ENCODE data around the gene GPANK1.

The GPANK1 gene

DNA sequence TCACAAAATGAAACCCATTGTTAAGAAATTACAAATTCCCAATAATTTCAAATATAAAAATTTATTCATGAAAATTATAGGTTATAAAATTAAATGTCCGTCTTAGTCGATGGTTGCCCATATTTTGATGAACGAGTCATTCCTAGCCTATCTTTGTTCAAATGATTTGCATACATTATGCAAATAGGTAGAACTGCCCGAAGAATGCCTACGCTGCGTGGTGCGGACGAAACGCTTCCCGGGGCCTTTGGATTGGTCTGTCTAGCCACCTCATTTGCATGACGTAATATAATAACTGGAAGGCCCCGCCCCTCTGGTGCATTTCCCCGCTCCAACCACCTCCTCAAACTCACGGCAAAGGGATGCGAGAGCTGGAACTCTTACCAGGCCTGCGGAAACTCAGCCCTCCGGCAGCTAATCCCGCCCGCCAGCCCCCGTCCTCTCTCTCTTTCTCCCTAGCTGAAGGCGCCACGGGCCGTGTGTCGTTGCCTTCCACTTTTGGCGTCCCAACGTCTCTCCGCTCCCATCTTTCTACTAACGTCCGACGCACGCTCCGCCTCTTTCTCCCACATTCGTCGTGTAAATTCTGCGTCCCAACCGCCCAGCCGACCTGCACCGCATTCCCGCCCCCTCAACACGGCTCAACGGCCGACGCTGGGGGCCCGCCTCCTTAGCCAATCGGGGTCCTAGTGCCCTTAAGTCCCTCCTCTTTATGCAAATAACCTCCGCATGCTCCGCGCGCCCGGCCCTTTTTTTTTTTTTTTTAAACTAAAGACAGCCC lies 44.8 kb downstream of the GPANK1 start:
- no peak for TF ChIP-seq NFRKB (IDR thresholded peaks at IDR 0.05)
- TF ChIP-seq ZNF384 (IDR thresholded peaks at IDR 0.05) = peak; percentile 97
- TF ChIP-seq BHLHE40 (IDR thresholded peaks at IDR 0.05; ENCODE audit: borderline replicate concordance) = no peak
- no peak for TF ChIP-seq SUZ12 (IDR thresholded peaks at IDR 0.05)
- peak; percentile 99 for TF ChIP-seq L3MBTL2 (conservative IDR thresholded peaks at IDR 0.05)
- TF ChIP-seq FOXM1 (IDR thresholded peaks at IDR 0.05; ENCODE audit: borderline replicate concordance) = no peak
- ChIA-PET POLR2A (interaction anchor here (1.0 to 3.3 kb wide), 3 partner anchors 33 to 79 kb away, joined by 5 to 24 read pairs (median 6); partner anchors contain the start of genes BAG6, C6orf47 and DDX39B), CTCF (no interaction called here)
- peak; percentile 98 for DNase-seq (ENCODE audit: extremely low spot score)

DNA sequence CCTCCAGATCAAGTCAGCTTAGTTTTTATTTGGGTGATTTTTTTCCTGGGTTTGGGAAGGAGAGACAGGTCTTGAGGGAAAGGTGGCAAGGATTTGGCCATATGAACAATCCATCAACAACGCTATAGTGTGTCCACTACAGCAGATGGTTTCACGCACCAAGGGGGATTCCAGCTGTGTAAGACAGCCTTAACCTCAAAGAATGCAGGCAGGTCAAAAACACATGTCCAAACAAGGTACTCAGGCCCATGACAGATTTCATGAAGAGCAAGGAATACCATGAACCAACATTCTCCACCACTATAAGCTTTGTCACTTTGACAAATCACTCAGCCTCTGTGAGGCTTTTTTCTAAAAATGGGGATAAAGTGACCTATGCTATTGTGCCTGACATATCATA lies 47.8 kb downstream of the GPANK1 start:
- ChIA-PET CTCF (interaction anchor here (1.3 to 1.5 kb wide), 2 partner anchors 16 to 18 kb away, joined by 3 read pairs; no protein-coding TSS in a partner anchor), POLR2A (interaction anchor here (1.2 kb wide), 1 partner anchor 48 kb away, joined by 3 read pairs; the partner anchor contains the start of gene GPANK1)
- DNase-seq (ENCODE audit: extremely low spot score) = no peak
- TF ChIP-seq ZNF384 (IDR thresholded peaks at IDR 0.05) = no peak
- no peak for TF ChIP-seq ELF4 (IDR thresholded peaks at IDR 0.05)
- no peak for TF ChIP-seq SP1 (IDR thresholded peaks at IDR 0.05)
- TF ChIP-seq HDGF (IDR thresholded peaks at IDR 0.05; ENCODE audit: borderline replicate concordance) = no peak
- no peak for TF ChIP-seq LEF1 (IDR thresholded peaks at IDR 0.05; ENCODE audit: borderline replicate concordance)
- TF ChIP-seq BHLHE40 (IDR thresholded peaks at IDR 0.05; ENCODE audit: borderline replicate concordance) = no peak
- TF ChIP-seq L3MBTL2 (conservative IDR thresholded peaks at IDR 0.05) = no peak
- TF ChIP-seq CTBP1 (IDR thresholded peaks at IDR 0.05; ENCODE audit: borderline replicate concordance) = no peak
- TF ChIP-seq NFRKB (IDR thresholded peaks at IDR 0.05) = no peak
- no peak for TF ChIP-seq TARDBP (IDR thresholded peaks at IDR 0.05)
- TF ChIP-seq FOXK2 (IDR thresholded peaks at IDR 0.05) = no peak
- TF ChIP-seq SUZ12 (IDR thresholded peaks at IDR 0.05) = no peak

DNA sequence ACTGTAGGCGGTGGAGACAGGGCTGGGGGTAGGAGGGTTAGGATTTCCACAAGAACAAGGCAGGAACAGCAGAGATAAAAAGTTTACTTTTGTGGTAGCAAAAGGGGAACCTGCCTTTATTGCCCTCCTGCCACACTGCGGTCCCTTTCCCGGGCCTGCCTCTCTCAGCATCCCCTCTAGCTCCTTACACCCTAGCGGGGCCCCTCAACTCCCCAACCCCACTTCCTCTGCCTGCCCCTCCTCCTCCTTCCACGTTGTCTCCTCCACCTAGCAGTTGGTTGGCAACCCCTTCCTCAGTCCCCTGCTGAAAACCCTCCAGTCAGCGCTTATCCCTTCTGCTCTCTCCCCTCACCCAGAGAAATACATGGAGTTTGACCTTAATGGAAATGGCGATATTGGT lies 49.0 kb downstream of the GPANK1 start:
- ChIA-PET CTCF (no interaction called here), POLR2A (interaction anchor here (1.0 to 2.0 kb wide), 3 partner anchors 37 to 49 kb away, joined by 3 to 6 read pairs (median 3); partner anchors contain the start of genes BAG6 and GPANK1)
- DNase-seq (ENCODE audit: extremely low spot score) = no peak
- no peak for TF ChIP-seq ELF4 (IDR thresholded peaks at IDR 0.05)
- TF ChIP-seq SP1 (IDR thresholded peaks at IDR 0.05) = no peak
- TF ChIP-seq, protein P1, sequence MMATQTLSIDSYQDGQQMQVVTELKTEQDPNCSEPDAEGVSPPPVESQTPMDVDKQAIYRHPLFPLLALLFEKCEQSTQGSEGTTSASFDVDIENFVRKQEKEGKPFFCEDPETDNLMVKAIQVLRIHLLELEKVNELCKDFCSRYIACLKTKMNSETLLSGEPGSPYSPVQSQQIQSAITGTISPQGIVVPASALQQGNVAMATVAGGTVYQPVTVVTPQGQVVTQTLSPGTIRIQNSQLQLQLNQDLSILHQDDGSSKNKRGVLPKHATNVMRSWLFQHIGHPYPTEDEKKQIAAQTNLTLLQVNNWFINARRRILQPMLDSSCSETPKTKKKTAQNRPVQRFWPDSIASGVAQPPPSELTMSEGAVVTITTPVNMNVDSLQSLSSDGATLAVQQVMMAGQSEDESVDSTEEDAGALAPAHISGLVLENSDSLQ (IDR thresholded peaks at IDR 0.05) = no peak
- no peak for TF ChIP-seq TARDBP (IDR thresholded peaks at IDR 0.05)
- TF ChIP-seq SUZ12 (IDR thresholded peaks at IDR 0.05) = no peak
- no peak for TF ChIP-seq L3MBTL2 (conservative IDR thresholded peaks at IDR 0.05)
- no peak for TF ChIP-seq FOXM1 (IDR thresholded peaks at IDR 0.05; ENCODE audit: borderline replicate concordance)

DNA sequence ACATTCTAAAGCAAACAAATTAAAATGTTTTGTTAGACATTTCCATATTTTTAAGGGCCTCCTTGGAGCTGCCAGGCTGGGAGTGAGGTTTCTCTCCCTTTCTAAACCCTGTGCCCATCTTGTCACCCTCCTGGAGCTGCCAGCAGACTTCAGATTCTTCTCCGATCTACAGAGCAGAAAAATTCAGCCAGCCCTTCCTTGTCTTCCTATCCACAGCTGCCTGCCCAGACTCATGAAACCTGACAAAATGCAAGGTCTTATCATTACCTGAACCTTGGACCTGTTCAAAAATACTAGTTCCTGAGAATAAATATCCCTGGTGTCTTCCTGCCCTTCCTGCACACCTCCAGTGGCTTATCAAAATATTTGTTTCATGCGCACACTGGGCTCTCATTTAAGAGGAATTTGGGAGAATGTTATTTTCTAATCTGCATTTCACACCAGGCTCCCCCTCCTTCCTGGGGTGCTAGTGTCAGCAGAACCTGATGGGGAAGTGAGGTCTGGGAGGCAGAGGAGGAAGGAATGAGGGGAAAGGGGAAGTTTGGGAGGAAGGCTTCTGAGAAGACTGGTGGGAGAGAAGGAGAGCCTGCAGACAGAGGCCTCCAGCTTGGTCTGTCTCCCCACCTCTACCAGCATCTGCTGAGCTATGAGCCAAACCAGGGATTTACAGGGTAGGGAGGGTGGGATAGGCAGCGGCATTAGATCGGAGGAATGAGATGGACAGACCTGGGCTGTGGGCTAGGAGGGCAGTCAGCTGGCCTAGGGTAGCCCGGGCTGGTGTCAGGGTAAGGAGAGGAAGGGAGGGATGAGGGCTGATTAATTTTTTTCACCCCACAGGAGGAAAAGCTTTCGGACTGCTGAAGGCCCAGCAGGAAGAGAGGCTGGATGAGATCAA lies 49.9 kb downstream of the GPANK1 start, which contains the start of gene AIF1:
TSS of gene AIF1 (plus strand) at position 551 of the 895 bp plus-strand sequence. CDS start at position 647, 96 bp downstream.
- CTCF ChIA-PET = no interaction called here
- POLR2A ChIA-PET = interaction anchor here (1.0 to 2.0 kb wide), 2 partner anchors 38 to 50 kb away, joined by 3 to 6 read pairs; partner anchors contain the start of genes BAG6 and GPANK1
- no peak for DNase-seq (ENCODE audit: extremely low spot score)
- TF ChIP-seq BHLHE40 (IDR thresholded peaks at IDR 0.05; ENCODE audit: borderline replicate concordance) = no peak
- TF ChIP-seq NFRKB (IDR thresholded peaks at IDR 0.05) = no peak
- TF ChIP-seq CTBP1 (IDR thresholded peaks at IDR 0.05; ENCODE audit: borderline replicate concordance) = no peak
- TF ChIP-seq ELF4 (IDR thresholded peaks at IDR 0.05) = no peak

DNA sequence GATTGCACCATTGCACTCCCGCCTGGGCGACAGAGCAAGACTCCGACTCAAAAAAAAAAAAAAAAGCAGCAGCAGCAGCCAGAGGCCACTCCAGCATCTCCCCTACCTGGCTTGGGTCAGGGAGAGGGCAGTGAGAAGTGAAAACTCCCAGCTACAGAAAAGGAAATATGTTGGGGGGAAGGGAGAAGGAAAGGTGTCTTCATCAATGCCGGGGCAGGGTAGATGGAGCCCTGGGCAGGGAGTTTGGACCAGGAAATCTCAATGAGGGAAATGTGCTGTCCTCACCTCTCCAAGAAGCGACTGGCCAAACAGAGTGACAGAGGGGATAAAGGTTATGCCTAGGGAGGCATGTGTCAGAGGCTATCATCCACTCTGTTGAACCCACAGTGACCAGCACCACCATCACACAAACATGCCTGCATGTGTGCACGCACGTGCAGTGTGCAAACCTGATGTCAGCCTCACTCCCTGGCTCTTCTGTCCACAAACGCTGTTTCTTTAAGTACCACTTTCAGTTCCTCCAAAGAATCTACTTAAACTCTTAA lies 50.6 kb downstream of the GPANK1 start:
- no peak for TF ChIP-seq ARNT (IDR thresholded peaks at IDR 0.05)
- TF ChIP-seq FOXK2 (IDR thresholded peaks at IDR 0.05) = no peak
- TF ChIP-seq, protein P1 (IDR thresholded peaks at IDR 0.05) = no peak
- TF ChIP-seq ZNF384 (IDR thresholded peaks at IDR 0.05) = no peak
- TF ChIP-seq LEF1 (IDR thresholded peaks at IDR 0.05; ENCODE audit: borderline replicate concordance) = no peak
- no peak for TF ChIP-seq L3MBTL2 (conservative IDR thresholded peaks at IDR 0.05)
- no peak for TF ChIP-seq NFRKB (IDR thresholded peaks at IDR 0.05)
- no peak for TF ChIP-seq HDGF (IDR thresholded peaks at IDR 0.05; ENCODE audit: borderline replicate concordance)
- TF ChIP-seq ELF4 (IDR thresholded peaks at IDR 0.05) = no peak
- TF ChIP-seq FOXA1 (IDR thresholded peaks at IDR 0.05) = no peak
- TF ChIP-seq SUZ12 (IDR thresholded peaks at IDR 0.05) = no peak
- no peak for TF ChIP-seq TARDBP (IDR thresholded peaks at IDR 0.05)
- no peak for DNase-seq (ENCODE audit: extremely low spot score)
- ChIA-PET CTCF (interaction anchor here (0.6 kb wide), 2 partner anchors 22 to 31 kb away, joined by 3 read pairs; no protein-coding TSS in a partner anchor), POLR2A (interaction anchor here (2.0 kb wide), 1 partner anchor 51 kb away, joined by 6 read pairs; the partner anchor contains the start of gene GPANK1)

Measured in HEK293T (cell line).